GM15510 (cell line): ENCODE data around the gene ROR1.

Experiments
- POLR2A ChIP-seq: IDR thresholded peaks from 3 replicates; pipeline ENCODE4 v1.6.1; 2011; ENCODE audit warnings: borderline replicate concordance; ENCODE audit not compliant: insufficient read length; ENCODE audit errors: extremely low read depth

The ROR1 gene

GRCh38 chr1:63773815-63774616, at the start of gene ROR1:
Gene ROR1, plus strand, starts transcription at chr1:63774017.
- TF ChIP-seq POLR2A, result no peak

- TF ChIP-seq POLR2A, result no peak
Observed at GRCh38 chr1:63724375-63724899, 49.4 kb upstream of the ROR1 start.

- TF ChIP-seq POLR2A, result no peak
Observed at GRCh38 chr1:63728611-63729226, 45.1 kb upstream of the ROR1 start.

GRCh38 chr1:63729227-63729620, 44.6 kb upstream of the ROR1 start:
- no peak for TF ChIP-seq POLR2A

- TF ChIP-seq POLR2A, result no peak
Observed at GRCh38 chr1:63730211-63730610, 43.6 kb upstream of the ROR1 start.

- TF ChIP-seq POLR2A, result no peak
Observed at GRCh38 chr1:63731117-63732043, 42.4 kb upstream of the ROR1 start.

GRCh38 chr1:63732666-63733065, 41.2 kb upstream of the ROR1 start:
- TF ChIP-seq POLR2A, result no peak

GRCh38 chr1:63738772-63739171, 35.0 kb upstream of the ROR1 start:
- no peak for TF ChIP-seq POLR2A

- no peak for TF ChIP-seq POLR2A
Observed at GRCh38 chr1:63739452-63739851, 34.4 kb upstream of the ROR1 start.

- no peak for TF ChIP-seq POLR2A
Observed at GRCh38 chr1:63740432-63740831, 33.4 kb upstream of the ROR1 start.

GRCh38 chr1:63742526-63742925, 31.3 kb upstream of the ROR1 start:
- TF ChIP-seq POLR2A, result no peak

- TF ChIP-seq POLR2A, result no peak
Observed at GRCh38 chr1:63743781-63744180, 30.0 kb upstream of the ROR1 start.

- TF ChIP-seq POLR2A, result no peak
Observed at GRCh38 chr1:63746129-63746864, 27.5 kb upstream of the ROR1 start.

- no peak for TF ChIP-seq POLR2A
Observed at GRCh38 chr1:63747445-63747844, 26.4 kb upstream of the ROR1 start.
